HTERT RPE-1 (cell line): ENCODE results near the gene SLC24A3.

Source experiments
- in situ Hi-C: fragments of 300-500 bp; cut with MboI; formaldehyde crosslinking; loops from 4 replicates; pipeline ENCODE4 v1.14.3; 2020; ENCODE audit warnings: low sequenced_read_pairs

Gene SLC24A3

GRCh38 chr20:19492687-19493336 lies 280.4 kb downstream of the SLC24A3 start:
- in situ Hi-C loops = no loop called here

GRCh38 chr20:19493794-19494495 lies 281.5 kb downstream of the SLC24A3 start:
- in situ Hi-C loops = no loop called here

- in situ Hi-C loops = no loop called here
Measured at GRCh38 chr20:19495905-19496703, 283.7 kb downstream of the SLC24A3 start.

GRCh38 chr20:19497064-19497463 lies 284.6 kb downstream of the SLC24A3 start:
- in situ Hi-C loops = no loop called here

- in situ Hi-C loops = no loop called here
Measured at GRCh38 chr20:19498756-19499155, 286.3 kb downstream of the SLC24A3 start.

- in situ Hi-C loops = no loop called here
Measured at GRCh38 chr20:19501476-19502115, 289.2 kb downstream of the SLC24A3 start.

- in situ Hi-C loops = no loop called here
Measured at GRCh38 chr20:19502169-19502568, 289.7 kb downstream of the SLC24A3 start.

- in situ Hi-C loops = no loop called here
Measured at GRCh38 chr20:19504251-19504650, 291.8 kb downstream of the SLC24A3 start.

GRCh38 chr20:19506021-19506420 lies 293.6 kb downstream of the SLC24A3 start:
- in situ Hi-C loops = no loop called here

- in situ Hi-C loops = no loop called here
Measured at GRCh38 chr20:19508449-19508848, 296.0 kb downstream of the SLC24A3 start.

- in situ Hi-C loops = no loop called here
Measured at GRCh38 chr20:19510611-19511010, 298.2 kb downstream of the SLC24A3 start.

- in situ Hi-C loops = no loop called here
Measured at GRCh38 chr20:19511931-19512330, 299.5 kb downstream of the SLC24A3 start.

- in situ Hi-C loops = no loop called here
Measured at GRCh38 chr20:19512886-19513677, 300.6 kb downstream of the SLC24A3 start.

GRCh38 chr20:19515074-19515473 lies 302.6 kb downstream of the SLC24A3 start:
- in situ Hi-C loops = no loop called here

- in situ Hi-C loops = no loop called here
Measured at GRCh38 chr20:19519466-19519865, 307.0 kb downstream of the SLC24A3 start.

- in situ Hi-C loops = no loop called here
Measured at GRCh38 chr20:19520261-19520660, 307.8 kb downstream of the SLC24A3 start.

- in situ Hi-C loops = no loop called here
Measured at GRCh38 chr20:19522071-19522801, 309.8 kb downstream of the SLC24A3 start.

GRCh38 chr20:19522836-19523590 lies 310.6 kb downstream of the SLC24A3 start:
- in situ Hi-C loops = no loop called here

GRCh38 chr20:19524691-19525090 lies 312.2 kb downstream of the SLC24A3 start:
- in situ Hi-C loops = no loop called here
